MM.1S (cell line): ENCODE measurements around the gene DCHS1.

ENCODE experiments used
- DNase-seq: peaks from one replicate; pipeline ENCODE4 v3.0.0-alpha.2; 2015
- H2AFZ ChIP-seq: fragments of 300-600 bp; sonication (generic); 2 replicates; pipeline ENCODE4 v1.6.0; 2016; ENCODE audit warnings: antibody characterized with exemption, low read length
- H3F3A ChIP-seq: fragments of 300-600 bp; sonication (generic); 2 replicates; pipeline ENCODE4 v1.6.1; 2016; ENCODE audit warnings: mild to moderate bottlenecking, antibody characterized with exemption, low read length, moderate library complexity, mixed read lengths; ENCODE audit not compliant: insufficient read depth
- H3K27ac ChIP-seq: fragments of 300-600 bp; sonication (generic); 2 replicates; pipeline ENCODE4 v1.5.1; 2016; ENCODE audit warnings: mild to moderate bottlenecking, low read length
- H3K27me3 ChIP-seq: fragments of 300-600 bp; sonication (generic); replicated peaks from 2 replicates; pipeline ENCODE4 v1.6.0; 2016; ENCODE audit warnings: low read length; ENCODE audit not compliant: insufficient read depth
- H3K36me3 ChIP-seq: fragments of 300-600 bp; sonication (generic); replicated peaks from 2 replicates; pipeline ENCODE4 v1.6.1; 2016; ENCODE audit warnings: mild to moderate bottlenecking, low read length, mixed read lengths; ENCODE audit not compliant: insufficient read depth
- H3K4me1 ChIP-seq: fragments of 300-600 bp; sonication (generic); 2 replicates; pipeline ENCODE4 v1.6.1; 2016; ENCODE audit warnings: low read length, mixed read lengths
- H3K4me2 ChIP-seq: fragments of 300-600 bp; sonication (generic); 2 replicates; pipeline ENCODE4 v1.6.0; 2016; ENCODE audit warnings: low read depth, low read length
- H3K4me3 ChIP-seq: fragments of 300-600 bp; sonication (generic); 2 replicates; pipeline ENCODE4 v1.5.1; 2016; ENCODE audit warnings: low read length, mixed read lengths
- H3K79me2 ChIP-seq: fragments of 300-600 bp; sonication (generic); 2 replicates; pipeline ENCODE4 v1.6.1; 2016; ENCODE audit warnings: mixed run types, low read length, mixed read lengths
- H3K9ac ChIP-seq: fragments of 300-600 bp; sonication (generic); 2 replicates; pipeline ENCODE4 v1.6.1; 2016; ENCODE audit warnings: low read length, mixed read lengths
- H3K9me2 ChIP-seq: fragments of 300-600 bp; sonication (generic); replicated peaks from 2 replicates; pipeline ENCODE4 v1.6.1; 2016; ENCODE audit warnings: mild to moderate bottlenecking, low read length, mixed read lengths; ENCODE audit not compliant: insufficient read depth
- H3K9me3 ChIP-seq: fragments of 300-600 bp; sonication (generic); replicated peaks from 2 replicates; pipeline ENCODE4 v1.6.1; 2016; ENCODE audit warnings: mild to moderate bottlenecking, low read length, mixed read lengths; ENCODE audit not compliant: insufficient read depth
- H4K20me1 ChIP-seq: fragments of 300-600 bp; sonication (generic); 2 replicates; pipeline ENCODE4 v1.6.1; 2016; ENCODE audit warnings: mild to moderate bottlenecking, low read length, moderate library complexity, mixed read lengths; ENCODE audit not compliant: insufficient read depth
- EZH2 ChIP-seq: fragments of 300-600 bp; sonication (generic); optimal IDR thresholded peaks from 2 replicates; pipeline ENCODE3; 2017; ENCODE audit warnings: low read depth, mild to moderate bottlenecking, antibody characterized with exemption, low read length, mixed read lengths
- EZH2phosphoT487 ChIP-seq: fragments of 300-600 bp; sonication (generic); IDR thresholded peaks from 2 replicates; pipeline ENCODE4 v1.6.1; 2018; ENCODE audit warnings: antibody characterized with exemption, low read length
- TF ChIP-seq, protein P1 (sequence below): fragments of 300-600 bp; sonication (generic); IDR thresholded peaks from 2 replicates; pipeline ENCODE4 v1.5.1; 2016; ENCODE audit warnings: antibody characterized with exemption, low read length, mixed read lengths

The DCHS1 gene

DNA sequence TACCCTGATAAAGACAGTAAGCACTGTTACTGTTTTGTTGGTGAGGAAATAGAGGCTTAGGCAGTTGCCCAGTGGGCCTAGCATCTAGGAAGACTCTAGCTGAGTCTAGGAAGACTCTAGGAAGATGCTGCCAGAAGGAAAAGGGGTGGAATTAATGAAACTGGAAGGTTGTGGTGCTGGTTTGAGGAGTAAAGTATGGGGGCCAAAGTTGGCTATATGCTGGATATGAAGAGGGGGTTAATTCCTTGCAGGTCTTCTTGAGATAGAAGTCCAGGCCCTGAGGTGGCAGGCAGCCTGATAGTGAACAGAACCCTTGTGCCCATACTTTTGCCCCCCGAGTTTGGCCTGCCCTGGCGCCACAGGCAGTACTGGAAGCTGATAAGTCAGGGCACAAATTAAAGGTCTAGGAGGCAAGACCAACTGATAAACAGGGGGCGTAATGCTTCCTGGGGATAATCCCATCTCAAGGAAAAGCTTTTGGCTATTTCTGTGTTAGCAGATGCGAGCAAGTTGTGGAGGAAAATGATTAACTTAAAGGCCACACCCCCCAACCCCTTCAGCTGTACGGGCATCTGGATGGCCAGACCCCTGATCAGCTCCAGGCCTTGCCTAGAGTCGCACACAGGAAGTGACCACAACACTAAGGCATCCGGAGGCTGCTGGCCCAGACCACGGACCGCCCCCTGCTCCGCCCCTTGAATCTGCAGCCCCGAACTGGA is 49.0 kb downstream of the DCHS1 start:
- H3K4me2 ChIP-seq: peak overlapping the region; percentile 85
- peaks cover 29% of the 10 kb centered on the region for H3F3A ChIP-seq
- peak overlapping the region; percentile 13; the same call in 1 of the 2 replicates for H2AFZ ChIP-seq
- peaks cover 60% of the 10 kb centered on the region for H3K79me2 ChIP-seq
- no peak overlapping the region for H3K4me3 ChIP-seq
- peak; percentile 83 for DNase-seq
- no peaks in the 10 kb centered on the region for H3K36me3 ChIP-seq
- TF ChIP-seq EZH2phosphoT487 (no peak), EZH2 (no peak)
- TF ChIP-seq, protein P1, sequence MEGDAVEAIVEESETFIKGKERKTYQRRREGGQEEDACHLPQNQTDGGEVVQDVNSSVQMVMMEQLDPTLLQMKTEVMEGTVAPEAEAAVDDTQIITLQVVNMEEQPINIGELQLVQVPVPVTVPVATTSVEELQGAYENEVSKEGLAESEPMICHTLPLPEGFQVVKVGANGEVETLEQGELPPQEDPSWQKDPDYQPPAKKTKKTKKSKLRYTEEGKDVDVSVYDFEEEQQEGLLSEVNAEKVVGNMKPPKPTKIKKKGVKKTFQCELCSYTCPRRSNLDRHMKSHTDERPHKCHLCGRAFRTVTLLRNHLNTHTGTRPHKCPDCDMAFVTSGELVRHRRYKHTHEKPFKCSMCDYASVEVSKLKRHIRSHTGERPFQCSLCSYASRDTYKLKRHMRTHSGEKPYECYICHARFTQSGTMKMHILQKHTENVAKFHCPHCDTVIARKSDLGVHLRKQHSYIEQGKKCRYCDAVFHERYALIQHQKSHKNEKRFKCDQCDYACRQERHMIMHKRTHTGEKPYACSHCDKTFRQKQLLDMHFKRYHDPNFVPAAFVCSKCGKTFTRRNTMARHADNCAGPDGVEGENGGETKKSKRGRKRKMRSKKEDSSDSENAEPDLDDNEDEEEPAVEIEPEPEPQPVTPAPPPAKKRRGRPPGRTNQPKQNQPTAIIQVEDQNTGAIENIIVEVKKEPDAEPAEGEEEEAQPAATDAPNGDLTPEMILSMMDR: no peak
- H3K9ac ChIP-seq: peak overlapping the region; percentile 17; the same call in 1 of the 2 replicates
- H4K20me1 ChIP-seq: no peaks in the 10 kb centered on the region
- peaks cover 50% of the 10 kb centered on the region for H3K4me1 ChIP-seq
- no peaks in the 10 kb centered on the region for H3K9me2 ChIP-seq
- no peaks in the 10 kb centered on the region for H3K27me3 ChIP-seq
- H3K9me3 ChIP-seq: no peaks in the 10 kb centered on the region
- peak overlapping the region; percentile 52; the same call in 1 of the 2 replicates for H3K27ac ChIP-seq

DNA sequence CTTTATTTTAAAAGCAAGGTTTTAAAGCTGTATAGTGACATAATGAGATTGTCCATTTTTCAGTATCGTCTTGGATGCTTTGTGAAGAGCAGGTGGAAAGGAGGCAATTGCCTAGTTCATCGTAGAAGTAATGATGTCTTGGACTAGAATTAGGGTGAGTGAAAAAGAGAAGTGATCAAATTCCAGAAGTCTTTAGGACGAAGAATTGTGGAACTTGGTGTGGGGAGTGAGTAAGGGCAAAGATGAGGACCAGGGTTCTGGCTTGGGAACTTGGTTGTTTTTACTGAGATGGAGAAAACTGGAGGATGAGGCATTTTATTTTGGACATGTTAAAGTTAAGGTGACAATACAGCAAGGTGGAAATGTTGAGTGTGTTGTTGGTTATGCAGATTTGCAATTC is 50.8 kb downstream of the DCHS1 start:
- Histone ChIP-seq H3K4me2 (peak overlapping the region; percentile 85), H3K27ac (peak overlapping the region; percentile 44; the same call in 1 of the 2 replicates), H3K9me3 (no peaks in the 10 kb centered on the region), H3K36me3 (peaks cover 10% of the 10 kb centered on the region; the same call in 1 of the 2 replicates), H3K9me2 (no peaks in the 10 kb centered on the region), H3F3A (peaks cover 29% of the 10 kb centered on the region), H3K79me2 (peaks cover 66% of the 10 kb centered on the region), H3K27me3 (no peaks in the 10 kb centered on the region), H3K9ac (peak overlapping the region; percentile 66; the same call in 1 of the 2 replicates), H3K4me1 (peaks cover 44% of the 10 kb centered on the region), H3K4me3 (peak overlapping the region; percentile 96), H4K20me1 (0 out of 2 replicates have a peak, but pooled peaks cover 6% of the 10 kb centered on the region), H2AFZ (no peak overlapping the region)
- no peak for DNase-seq
- no peak for TF ChIP-seq EZH2phosphoT487
- no peak for TF ChIP-seq EZH2
- TF ChIP-seq, protein P1: no peak

DNA sequence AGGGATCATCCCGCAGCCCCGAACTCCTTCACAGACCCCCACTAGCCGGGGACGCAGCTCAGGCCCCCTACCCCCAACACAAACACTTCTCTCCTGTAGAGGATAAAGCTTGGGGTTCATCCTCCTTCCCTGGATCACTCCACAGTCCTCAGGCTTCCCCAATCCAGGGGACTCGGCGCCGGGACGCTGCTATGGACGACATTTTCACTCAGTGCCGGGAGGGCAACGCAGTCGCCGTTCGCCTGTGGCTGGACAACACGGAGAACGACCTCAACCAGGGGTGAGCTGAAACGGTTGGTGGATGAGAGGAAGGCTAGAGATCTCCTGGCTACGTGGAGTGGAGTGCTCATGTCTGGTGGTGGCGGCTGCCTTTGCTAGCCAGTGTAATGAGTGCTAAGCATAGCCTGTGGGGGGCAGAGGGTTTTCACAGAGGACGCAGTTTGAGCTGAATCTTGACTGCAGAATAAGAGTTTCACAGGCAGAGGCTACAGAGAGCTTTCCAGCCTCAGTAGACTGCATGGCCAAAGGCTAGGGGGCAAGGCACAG is 51.5 kb downstream of the DCHS1 start:
- H3K27ac ChIP-seq: peak overlapping the region; percentile 44; the same call in 1 of the 2 replicates
- H4K20me1 ChIP-seq: peaks cover 6% of the 10 kb centered on the region; the same call in 1 of the 2 replicates
- H3K4me1 ChIP-seq: peaks cover 44% of the 10 kb centered on the region
- H3K9me2 ChIP-seq: no peaks in the 10 kb centered on the region
- H3K36me3 ChIP-seq: peaks cover 10% of the 10 kb centered on the region; the same call in 1 of the 2 replicates
- H3K27me3 ChIP-seq: no peaks in the 10 kb centered on the region
- peak overlapping the region; percentile 96 for H3K4me3 ChIP-seq
- H2AFZ ChIP-seq: peak overlapping the region; percentile 92
- TF ChIP-seq EZH2: no peak
- TF ChIP-seq, protein P1: peak; percentile 34
- H3K9ac ChIP-seq: peak overlapping the region; percentile 66
- H3K9me3 ChIP-seq: no peaks in the 10 kb centered on the region
- DNase-seq: peak; percentile 61
- H3K4me2 ChIP-seq: peak overlapping the region; percentile 85
- peaks cover 73% of the 10 kb centered on the region for H3K79me2 ChIP-seq
- peaks cover 29% of the 10 kb centered on the region for H3F3A ChIP-seq
